Prostate gland (tissue), 2 donors: Measurements from ENCODE around the gene ANKRD27.

Experiments
- CTCF ChIP-seq, 4 experiments: fragments of 200-600 bp in 2 of 4; fragments of 450-650 bp in 2 of 4; sonication (generic) in 2 of 4; IDR thresholded peaks; 1 replicate in 3 of 4; 2 replicates in 1 of 4; pipeline ENCODE4 v1.5.1; 2016 to 2019; ENCODE audit warnings: antibody characterized with exemption in 4 of 4, mild to moderate bottlenecking in 2 of 4, moderate library complexity in 2 of 4
- POLR2AphosphoS5 ChIP-seq: sonication (generic); formaldehyde crosslinking; IDR thresholded peaks from one replicate; pipeline ENCODE4 v1.6.1; 2017; ENCODE audit warnings: antibody characterized with exemption

GRCh38 chr19:32720216-32720935 lies 45.4 kb upstream of the ANKRD27 start:
- no peak for TF ChIP-seq CTCF (IDR thresholded peaks at IDR 0.05)
- TF ChIP-seq POLR2AphosphoS5 = no peak
